ENCODE data around the gene HAVCR2.

The HAVCR2 gene

DNA sequence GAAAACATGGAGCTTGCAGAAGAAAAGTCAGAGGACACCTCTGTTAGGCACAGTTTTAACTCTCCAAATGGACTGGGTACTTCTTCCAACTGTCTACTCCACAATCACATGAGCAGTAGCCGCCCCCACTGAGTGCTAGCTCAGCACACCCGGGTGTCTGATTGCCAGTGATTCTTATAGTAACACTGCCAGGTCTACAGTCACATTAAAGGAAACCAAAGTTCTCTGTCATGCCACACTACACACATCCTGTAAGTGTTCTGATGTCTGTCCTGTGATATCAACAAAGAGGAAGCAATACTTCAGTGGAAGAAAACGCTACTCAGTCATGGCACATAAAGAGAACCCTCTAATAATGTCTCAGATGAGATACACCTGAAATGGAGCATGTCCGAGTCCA, at the start of gene HAVCR2:
TSS of gene HAVCR2 (minus strand) at position 69 of the 400 bp plus-strand sequence. CDS start at position 8, 61 bp downstream.
- H3K4me1 ChIP-seq (ENCODE audit: control insufficient read depth in 1 of 2, insufficient read depth in 1 of 2, low read depth in 1 of 2, low read length in 1 of 2): peaks cover 5 to 11% of the 10 kb centered on the region in 2 experiments
- H3K27me3 ChIP-seq: no peaks in the 10 kb centered on the region
- TF ChIP-seq, protein P1, sequence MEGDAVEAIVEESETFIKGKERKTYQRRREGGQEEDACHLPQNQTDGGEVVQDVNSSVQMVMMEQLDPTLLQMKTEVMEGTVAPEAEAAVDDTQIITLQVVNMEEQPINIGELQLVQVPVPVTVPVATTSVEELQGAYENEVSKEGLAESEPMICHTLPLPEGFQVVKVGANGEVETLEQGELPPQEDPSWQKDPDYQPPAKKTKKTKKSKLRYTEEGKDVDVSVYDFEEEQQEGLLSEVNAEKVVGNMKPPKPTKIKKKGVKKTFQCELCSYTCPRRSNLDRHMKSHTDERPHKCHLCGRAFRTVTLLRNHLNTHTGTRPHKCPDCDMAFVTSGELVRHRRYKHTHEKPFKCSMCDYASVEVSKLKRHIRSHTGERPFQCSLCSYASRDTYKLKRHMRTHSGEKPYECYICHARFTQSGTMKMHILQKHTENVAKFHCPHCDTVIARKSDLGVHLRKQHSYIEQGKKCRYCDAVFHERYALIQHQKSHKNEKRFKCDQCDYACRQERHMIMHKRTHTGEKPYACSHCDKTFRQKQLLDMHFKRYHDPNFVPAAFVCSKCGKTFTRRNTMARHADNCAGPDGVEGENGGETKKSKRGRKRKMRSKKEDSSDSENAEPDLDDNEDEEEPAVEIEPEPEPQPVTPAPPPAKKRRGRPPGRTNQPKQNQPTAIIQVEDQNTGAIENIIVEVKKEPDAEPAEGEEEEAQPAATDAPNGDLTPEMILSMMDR (IDR thresholded peaks at IDR 0.05): no peak
- H3K36me3 ChIP-seq: no peaks in the 10 kb centered on the region
- no peaks in the 10 kb centered on the region for H3K9me3 ChIP-seq
- H3K4me3 ChIP-seq (ENCODE audit: low read depth in 1 of 2, low read length in 1 of 2): no peak within 1 kb of the TSS
- no peak within 1 kb of the TSS for H3K27ac ChIP-seq

DNA sequence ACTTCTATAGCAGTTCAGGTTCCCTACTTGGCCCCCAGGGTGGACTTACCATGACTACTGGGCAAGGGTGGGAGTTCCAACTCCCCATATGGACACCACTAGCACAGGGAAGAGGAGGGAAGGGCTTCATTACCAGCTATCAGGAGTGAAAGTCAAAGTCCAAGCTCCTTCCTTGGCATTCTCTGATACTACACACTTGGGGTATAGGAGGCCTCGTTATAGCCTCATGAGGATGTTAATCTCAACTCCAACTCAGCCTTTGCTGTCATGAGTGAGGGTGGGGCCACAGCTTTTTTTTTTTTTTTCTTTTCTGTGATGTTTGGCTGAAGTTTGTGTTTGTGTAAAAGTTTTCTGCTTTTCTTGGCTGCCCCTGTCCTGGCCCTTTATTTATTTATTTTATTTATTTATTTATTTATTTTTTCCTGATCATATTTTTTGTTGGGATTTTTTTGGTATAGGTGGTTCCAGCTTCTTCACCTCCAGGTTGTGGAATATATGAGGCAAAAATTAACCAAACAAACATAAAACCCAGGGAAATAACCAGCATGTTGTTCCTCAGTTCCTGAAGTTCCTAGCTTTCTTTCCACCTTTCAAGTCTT, 48.5 kb upstream of the HAVCR2 start:
- Histone ChIP-seq H3K9me3 (no peaks in the 10 kb centered on the region), H3K4me1 (ENCODE audit: control insufficient read depth in 1 of 2, insufficient read depth in 1 of 2, low read depth in 1 of 2, low read length in 1 of 2) (no peaks in the 10 kb centered on the region), H3K36me3 (no peaks in the 10 kb centered on the region), H3K27ac (no peak overlapping the region), H3K27me3 (peaks cover 13% of the 10 kb centered on the region), H3K4me3 (ENCODE audit: low read depth in 1 of 2, low read length in 1 of 2) (no peak overlapping the region)
- TF ChIP-seq, protein P1 (IDR thresholded peaks at IDR 0.05): no peak

DNA sequence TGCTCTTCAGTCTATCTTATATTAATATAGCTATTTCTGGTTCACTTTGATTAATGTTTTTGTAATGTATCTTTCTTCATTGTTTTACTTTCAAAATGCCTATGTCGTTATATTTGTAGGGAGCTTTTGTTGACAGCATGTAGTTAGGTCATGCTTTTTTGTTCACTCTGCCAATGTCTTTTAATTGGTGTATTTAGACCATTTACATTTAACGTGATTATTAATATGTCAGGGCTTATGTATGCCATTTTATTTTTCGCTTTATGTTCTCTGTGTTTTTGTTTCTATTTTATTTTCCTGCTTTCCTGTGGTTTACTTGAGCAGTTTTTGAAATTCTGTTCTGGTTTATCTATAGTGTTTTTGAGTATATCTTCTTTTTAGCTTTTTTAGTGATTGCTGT, 46.5 kb upstream of the HAVCR2 start:
- Histone ChIP-seq H3K36me3 (no peaks in the 10 kb centered on the region), H3K9me3 (no peaks in the 10 kb centered on the region), H3K27ac (no peak overlapping the region), H3K4me3 (ENCODE audit: low read depth in 1 of 2, low read length in 1 of 2) (no peak overlapping the region), H3K4me1 (ENCODE audit: control insufficient read depth in 1 of 2, insufficient read depth in 1 of 2, low read depth in 1 of 2, low read length in 1 of 2) (no peaks in the 10 kb centered on the region), H3K27me3 (peaks cover 5% of the 10 kb centered on the region)
- TF ChIP-seq, protein P1 (IDR thresholded peaks at IDR 0.05): no peak

DNA sequence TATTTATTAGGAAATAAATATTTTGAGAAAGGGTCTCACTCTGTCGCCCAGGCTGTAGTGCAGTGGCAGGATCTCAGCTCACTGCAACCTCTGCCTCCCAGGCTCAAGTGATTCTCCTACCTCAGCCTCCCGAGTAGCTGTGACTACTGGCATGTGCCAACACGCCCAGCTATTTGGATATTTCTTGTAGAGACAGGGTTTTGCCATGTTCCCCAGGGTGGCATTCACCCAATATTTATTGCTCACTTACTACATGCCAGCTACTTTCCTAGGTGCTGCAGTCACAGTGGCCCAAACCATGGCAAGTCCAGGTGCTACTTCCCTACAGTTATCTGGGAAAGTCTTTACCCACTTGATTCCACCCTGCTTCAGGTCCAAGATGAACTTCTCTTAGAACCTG, 42.2 kb upstream of the HAVCR2 start:
- H3K36me3 ChIP-seq: no peaks in the 10 kb centered on the region
- TF ChIP-seq, protein P1 (IDR thresholded peaks at IDR 0.05): no peak
- no peak overlapping the region for H3K4me3 ChIP-seq (ENCODE audit: low read depth in 1 of 2, low read length in 1 of 2)
- no peaks in the 10 kb centered on the region for H3K9me3 ChIP-seq
- no peaks in the 10 kb centered on the region for H3K27me3 ChIP-seq
- no peaks in the 10 kb centered on the region for H3K4me1 ChIP-seq (ENCODE audit: control insufficient read depth in 1 of 2, insufficient read depth in 1 of 2, low read depth in 1 of 2, low read length in 1 of 2)
- no peak overlapping the region for H3K27ac ChIP-seq

DNA sequence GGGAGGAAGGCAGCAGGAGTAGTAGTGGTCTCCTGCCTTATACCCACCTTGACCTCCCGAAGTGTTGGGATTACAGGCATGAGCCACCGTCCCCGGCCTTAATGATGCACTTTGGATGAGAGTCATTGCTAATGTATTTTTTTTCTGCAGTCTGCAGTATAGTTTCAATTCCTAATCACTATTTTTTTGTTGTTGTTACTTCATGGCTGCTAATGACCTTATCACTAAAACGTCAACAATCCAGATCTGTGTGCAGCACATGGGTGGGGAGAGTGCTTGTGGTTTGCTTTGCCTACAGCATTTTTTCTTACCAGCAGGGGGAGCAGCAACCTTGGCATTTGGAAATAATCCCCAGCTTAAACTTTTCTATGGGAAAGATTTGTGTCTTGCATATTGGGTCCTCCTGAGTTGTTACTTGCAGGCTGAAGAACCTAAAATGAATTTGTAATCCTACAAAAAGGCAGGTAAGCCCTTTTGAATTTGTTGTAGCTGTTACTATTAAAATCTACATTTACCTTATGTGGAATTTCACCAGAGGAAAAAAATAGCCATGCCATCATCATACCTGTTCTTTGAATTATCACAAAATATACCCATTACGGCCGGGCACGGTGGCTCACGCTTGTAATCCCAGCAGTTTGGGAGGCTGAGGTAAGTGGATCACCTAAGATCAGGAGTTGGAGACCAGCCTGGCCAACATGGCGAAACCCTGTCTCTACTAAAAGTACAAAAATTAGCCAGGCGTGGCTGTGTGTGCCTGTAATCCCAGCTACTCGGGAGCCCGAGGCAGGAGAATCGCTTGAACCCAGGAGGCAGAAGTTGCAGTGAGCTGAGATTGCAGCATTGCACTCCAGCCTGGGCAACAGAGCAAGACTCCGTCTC, 40.1 kb upstream of the HAVCR2 start:
- Histone ChIP-seq H3K9me3 (no peaks in the 10 kb centered on the region), H3K4me1 (ENCODE audit: control insufficient read depth in 1 of 2, insufficient read depth in 1 of 2, low read depth in 1 of 2, low read length in 1 of 2) (peaks cover 0 to under 1% of the 10 kb centered on the region in 2 experiments)

More for the DNA sequence above, 40.1 kb upstream of the HAVCR2 start:
- Histone ChIP-seq H3K4me3 (ENCODE audit: low read depth in 1 of 2, low read length in 1 of 2) (no peak overlapping the region), H3K36me3 (no peaks in the 10 kb centered on the region), H3K27me3 (no peaks in the 10 kb centered on the region), H3K27ac (no peak overlapping the region)
- TF ChIP-seq, protein P1 (IDR thresholded peaks at IDR 0.05): peak; percentile 73
